Neural cell (in vitro differentiated cells): Measurements from ENCODE around the gene QKI. TPM values are rescaled to one million over a fixed set of nuclear protein-coding genes. Genes with fewer than 3 reads are reported as not detected.

Source experiments
- H2AFZ ChIP-seq: fragments of 200-600, 300-800 bp; sonication (generic), shearing (Covaris generic); 2 replicates; pipeline ENCODE4 v1.6.0; 2014; ENCODE audit warnings: low read depth, mild to moderate bottlenecking, antibody characterized with exemption, low read length, moderate library complexity
- H3F3A ChIP-seq: fragments of 200-600 bp; shearing (Covaris generic); 2 replicates; pipeline ENCODE4 v1.6.1; 2016; ENCODE audit warnings: mild to moderate bottlenecking, moderate library complexity, mixed read lengths, antibody characterized with exemption, low read length; ENCODE audit not compliant: insufficient read depth, poor library complexity, severe bottlenecking
- H3K27ac ChIP-seq: fragments of 200-600, 300-800 bp; sonication (generic), shearing (Covaris generic); 2 replicates; pipeline ENCODE4 v1.5.1; 2014; ENCODE audit warnings: mild to moderate bottlenecking, low read length, moderate library complexity
- H3K27me3 ChIP-seq: fragments of 300-800, 200-600 bp; sonication (generic), shearing (Covaris generic); 2 replicates; pipeline ENCODE4 v1.6.0; 2014; ENCODE audit warnings: mild to moderate bottlenecking, low read depth, low read length, moderate library complexity; ENCODE audit not compliant: insufficient read depth
- H3K36me3 ChIP-seq: fragments of 300-800, 200-600 bp; sonication (generic), shearing (Covaris generic); 2 replicates; pipeline ENCODE4 v1.5.1; 2014; ENCODE audit warnings: mild to moderate bottlenecking, antibody characterized with exemption, low read length, moderate library complexity; ENCODE audit not compliant: insufficient read depth
- H3K4me2 ChIP-seq: fragments of 300-800, 200-600 bp; sonication (generic), shearing (Covaris generic); 2 replicates; pipeline ENCODE4 v1.6.0; 2014; ENCODE audit warnings: mild to moderate bottlenecking, low read length
- H3K4me3 ChIP-seq: fragments of 300-800, 200-600 bp; sonication (generic), shearing (Covaris generic); 2 replicates; pipeline ENCODE4 v1.5.1; 2014; ENCODE audit warnings: mild to moderate bottlenecking, low read length, moderate library complexity
- H3K79me2 ChIP-seq: fragments of 200-600 bp; shearing (Covaris generic); replicated peaks from 2 replicates; pipeline ENCODE4 v1.6.0; 2014; ENCODE audit warnings: mild to moderate bottlenecking, low read length, moderate library complexity; ENCODE audit not compliant: insufficient read depth
- H3K9ac ChIP-seq: fragments of 300-800, 200-600 bp; sonication (generic), shearing (Covaris generic); 2 replicates; pipeline ENCODE4 v1.6.1; 2016; ENCODE audit warnings: mild to moderate bottlenecking, low read length, mixed read lengths
- H3K9me2 ChIP-seq: fragments of 200-600 bp; shearing (Covaris generic); 2 replicates; pipeline ENCODE4 v1.6.1; 2016; ENCODE audit warnings: mild to moderate bottlenecking, low read length, mixed read lengths; ENCODE audit not compliant: insufficient read depth
- H3K9me3 ChIP-seq: fragments of 200-600, 300-800 bp; sonication (generic), shearing (Covaris generic); 2 replicates; pipeline ENCODE4 v1.6.1; 2016; ENCODE audit warnings: mild to moderate bottlenecking, mixed run types, low read length, moderate library complexity, mixed read lengths
- H4K20me1 ChIP-seq: fragments of 200-600 bp; shearing (Covaris generic); 2 replicates; pipeline ENCODE4 v1.6.1; 2016; ENCODE audit warnings: mild to moderate bottlenecking, mixed run types; ENCODE audit not compliant: insufficient read depth
- EP300 ChIP-seq: fragments of 450-650 bp; conservative IDR thresholded peaks from 2 replicates; pipeline ENCODE4 v1.6.1; 2014; ENCODE audit warnings: antibody characterized with exemption, mild to moderate bottlenecking, moderate library complexity; ENCODE audit not compliant: poor library complexity, severe bottlenecking
- EZH2 ChIP-seq: fragments of 200-600, 300-800 bp; shearing (Covaris generic), sonication (generic); IDR thresholded peaks from 2 replicates; pipeline ENCODE4 v1.6.1; 2014; ENCODE audit warnings: antibody characterized with exemption, low read length, borderline replicate concordance, mild to moderate bottlenecking; ENCODE audit not compliant: insufficient read depth, poor library complexity, severe bottlenecking
- MXI1 ChIP-seq: fragments of 450-650 bp; conservative IDR thresholded peaks from 2 replicates; pipeline ENCODE4 v1.6.1; 2014; ENCODE audit warnings: antibody characterized with exemption, mild to moderate bottlenecking; ENCODE audit not compliant: poor library complexity, severe bottlenecking
- POLR2AphosphoS5 ChIP-seq: IDR thresholded peaks from 2 replicates; pipeline ENCODE4 v1.6.1; 2012
- RAD21 ChIP-seq: fragments of 450-650 bp; conservative IDR thresholded peaks from 2 replicates; pipeline ENCODE4 v1.6.1; 2014; ENCODE audit warnings: antibody characterized with exemption, mild to moderate bottlenecking, moderate library complexity
- SMC3 ChIP-seq: fragments of 450-650 bp; conservative IDR thresholded peaks from 2 replicates; pipeline ENCODE4 v1.6.1; 2014; ENCODE audit warnings: antibody characterized with exemption, mild to moderate bottlenecking, moderate library complexity; ENCODE audit not compliant: poor library complexity
- TAF1 ChIP-seq: IDR thresholded peaks from 2 replicates; pipeline ENCODE4 v1.6.1; 2012; ENCODE audit warnings: low read depth
- polyA plus RNA-seq: library from polyadenylated mRNA; depleted of rRNA; stranded (reverse); fragments of >200 nt; gene quantifications from 2 replicates; pipeline ENCODE4 v1.2.3, GENCODE V29; 2014
- TF ChIP-seq, protein P1 (sequence below): fragments of 450-650 bp; IDR thresholded peaks from 2 replicates; pipeline ENCODE4 v1.5.1; 2014; ENCODE audit warnings: antibody characterized with exemption, mild to moderate bottlenecking, moderate library complexity; ENCODE audit not compliant: poor library complexity, severe bottlenecking
- TF ChIP-seq, protein P2 (sequence below): IDR thresholded peaks from 2 replicates; pipeline ENCODE4 v1.6.1; 2012; ENCODE audit warnings: borderline replicate concordance

The QKI gene
- polyA plus RNA-seq, 1 donor from 2014 or later, result 39.0 TPM

DNA sequence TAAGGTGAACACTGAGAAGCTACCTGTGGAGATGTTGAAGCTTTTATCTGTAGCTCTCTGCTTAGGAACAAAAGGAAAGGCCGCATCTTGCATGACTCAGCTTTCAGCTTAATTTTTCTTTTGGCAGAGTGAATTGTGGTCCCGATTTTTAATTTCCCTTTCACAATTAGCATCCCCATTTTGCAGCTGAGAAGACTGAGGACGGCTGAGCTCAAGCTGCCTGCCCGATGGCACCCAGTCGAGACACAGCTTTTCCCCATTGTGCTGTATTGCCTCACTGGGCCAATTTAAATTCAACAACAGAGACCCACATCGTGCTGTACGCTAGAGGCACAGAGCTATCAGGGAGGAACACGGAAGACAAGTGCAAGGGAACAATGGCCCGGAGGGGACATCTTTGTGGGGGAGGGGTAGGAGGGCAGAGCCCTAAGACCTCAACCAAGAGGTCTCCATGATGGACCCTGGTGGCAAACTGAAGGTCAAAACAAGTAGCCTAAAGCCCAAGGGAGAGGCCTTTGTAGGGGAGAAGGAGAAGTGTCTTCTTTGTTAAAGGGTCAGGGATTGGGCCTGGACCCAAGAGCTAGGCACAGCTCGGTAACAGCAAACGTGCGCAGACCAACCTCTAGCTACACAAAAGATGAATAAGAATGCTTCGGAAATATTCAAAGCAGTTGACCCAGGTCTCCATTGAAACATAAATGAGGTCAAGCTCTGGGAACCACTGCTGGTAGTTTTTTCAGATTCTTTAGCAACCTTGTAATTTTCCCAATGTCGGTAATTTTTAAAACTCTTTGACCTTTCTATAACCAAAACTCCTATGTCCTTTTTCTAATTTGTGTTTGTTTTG, 13.3 kb upstream of the QKI start:
- no peaks in the 10 kb centered on the region for H3F3A ChIP-seq
- H3K4me2 ChIP-seq, result no peak overlapping the region
- H3K27me3 ChIP-seq, result no peaks in the 10 kb centered on the region
- no peak overlapping the region for H3K4me3 ChIP-seq
- H3K79me2 ChIP-seq, result no peaks in the 10 kb centered on the region
- no peak overlapping the region for H3K9ac ChIP-seq
- H3K9me2 ChIP-seq, result no peaks in the 10 kb centered on the region
- H3K36me3 ChIP-seq, result no peaks in the 10 kb centered on the region
- H3K9me3 ChIP-seq, result no peaks in the 10 kb centered on the region
- no peak overlapping the region for H3K27ac ChIP-seq
- TF ChIP-seq SMC3 (no peak), RAD21 (no peak), POLR2AphosphoS5 (no peak), TAF1 (no peak), EP300 (no peak), MXI1 (no peak), EZH2 (no peak)
- TF ChIP-seq, protein P1, sequence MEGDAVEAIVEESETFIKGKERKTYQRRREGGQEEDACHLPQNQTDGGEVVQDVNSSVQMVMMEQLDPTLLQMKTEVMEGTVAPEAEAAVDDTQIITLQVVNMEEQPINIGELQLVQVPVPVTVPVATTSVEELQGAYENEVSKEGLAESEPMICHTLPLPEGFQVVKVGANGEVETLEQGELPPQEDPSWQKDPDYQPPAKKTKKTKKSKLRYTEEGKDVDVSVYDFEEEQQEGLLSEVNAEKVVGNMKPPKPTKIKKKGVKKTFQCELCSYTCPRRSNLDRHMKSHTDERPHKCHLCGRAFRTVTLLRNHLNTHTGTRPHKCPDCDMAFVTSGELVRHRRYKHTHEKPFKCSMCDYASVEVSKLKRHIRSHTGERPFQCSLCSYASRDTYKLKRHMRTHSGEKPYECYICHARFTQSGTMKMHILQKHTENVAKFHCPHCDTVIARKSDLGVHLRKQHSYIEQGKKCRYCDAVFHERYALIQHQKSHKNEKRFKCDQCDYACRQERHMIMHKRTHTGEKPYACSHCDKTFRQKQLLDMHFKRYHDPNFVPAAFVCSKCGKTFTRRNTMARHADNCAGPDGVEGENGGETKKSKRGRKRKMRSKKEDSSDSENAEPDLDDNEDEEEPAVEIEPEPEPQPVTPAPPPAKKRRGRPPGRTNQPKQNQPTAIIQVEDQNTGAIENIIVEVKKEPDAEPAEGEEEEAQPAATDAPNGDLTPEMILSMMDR, result no peak
- TF ChIP-seq, protein P2, sequence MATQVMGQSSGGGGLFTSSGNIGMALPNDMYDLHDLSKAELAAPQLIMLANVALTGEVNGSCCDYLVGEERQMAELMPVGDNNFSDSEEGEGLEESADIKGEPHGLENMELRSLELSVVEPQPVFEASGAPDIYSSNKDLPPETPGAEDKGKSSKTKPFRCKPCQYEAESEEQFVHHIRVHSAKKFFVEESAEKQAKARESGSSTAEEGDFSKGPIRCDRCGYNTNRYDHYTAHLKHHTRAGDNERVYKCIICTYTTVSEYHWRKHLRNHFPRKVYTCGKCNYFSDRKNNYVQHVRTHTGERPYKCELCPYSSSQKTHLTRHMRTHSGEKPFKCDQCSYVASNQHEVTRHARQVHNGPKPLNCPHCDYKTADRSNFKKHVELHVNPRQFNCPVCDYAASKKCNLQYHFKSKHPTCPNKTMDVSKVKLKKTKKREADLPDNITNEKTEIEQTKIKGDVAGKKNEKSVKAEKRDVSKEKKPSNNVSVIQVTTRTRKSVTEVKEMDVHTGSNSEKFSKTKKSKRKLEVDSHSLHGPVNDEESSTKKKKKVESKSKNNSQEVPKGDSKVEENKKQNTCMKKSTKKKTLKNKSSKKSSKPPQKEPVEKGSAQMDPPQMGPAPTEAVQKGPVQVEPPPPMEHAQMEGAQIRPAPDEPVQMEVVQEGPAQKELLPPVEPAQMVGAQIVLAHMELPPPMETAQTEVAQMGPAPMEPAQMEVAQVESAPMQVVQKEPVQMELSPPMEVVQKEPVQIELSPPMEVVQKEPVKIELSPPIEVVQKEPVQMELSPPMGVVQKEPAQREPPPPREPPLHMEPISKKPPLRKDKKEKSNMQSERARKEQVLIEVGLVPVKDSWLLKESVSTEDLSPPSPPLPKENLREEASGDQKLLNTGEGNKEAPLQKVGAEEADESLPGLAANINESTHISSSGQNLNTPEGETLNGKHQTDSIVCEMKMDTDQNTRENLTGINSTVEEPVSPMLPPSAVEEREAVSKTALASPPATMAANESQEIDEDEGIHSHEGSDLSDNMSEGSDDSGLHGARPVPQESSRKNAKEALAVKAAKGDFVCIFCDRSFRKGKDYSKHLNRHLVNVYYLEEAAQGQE, result no peak
- H4K20me1 ChIP-seq, result no peaks in the 10 kb centered on the region
- H2AFZ ChIP-seq, result no peak overlapping the region

DNA sequence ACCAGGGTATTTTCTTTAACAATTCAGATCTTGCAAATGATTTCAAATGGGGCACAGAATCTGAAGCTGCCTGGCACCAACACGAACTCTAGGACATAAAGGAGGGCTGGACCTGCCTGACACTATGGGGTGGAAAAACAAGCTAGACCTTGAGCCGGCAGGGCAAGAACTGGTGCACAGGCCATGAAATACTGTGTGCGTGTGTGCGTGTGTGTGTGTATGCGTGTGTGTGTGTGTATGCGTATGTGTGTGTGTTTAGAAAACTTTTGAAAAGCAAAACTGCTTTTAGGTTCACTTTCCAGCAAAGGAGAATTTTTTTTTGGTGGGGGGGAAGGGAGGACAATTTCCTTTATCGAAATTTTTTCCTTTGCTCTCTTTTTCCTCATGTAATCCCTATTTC, 11.9 kb upstream of the QKI start:
- H3F3A ChIP-seq, result no peaks in the 10 kb centered on the region
- no peaks in the 10 kb centered on the region for H3K27me3 ChIP-seq
- no peak overlapping the region for H3K4me3 ChIP-seq
- H4K20me1 ChIP-seq, result no peaks in the 10 kb centered on the region
- no peaks in the 10 kb centered on the region for H3K79me2 ChIP-seq
- no peak overlapping the region for H3K9ac ChIP-seq
- no peaks in the 10 kb centered on the region for H3K9me2 ChIP-seq
- H3K4me2 ChIP-seq, result no peak overlapping the region
- no peak overlapping the region for H3K27ac ChIP-seq
- TF ChIP-seq TAF1 (no peak), POLR2AphosphoS5 (no peak), MXI1 (no peak), EP300 (no peak), RAD21 (no peak), SMC3 (no peak), EZH2 (no peak)
- TF ChIP-seq, protein P1, result no peak
- TF ChIP-seq, protein P2, result no peak
- H3K36me3 ChIP-seq, result no peaks in the 10 kb centered on the region
- H3K9me3 ChIP-seq, result no peaks in the 10 kb centered on the region
- no peak overlapping the region for H2AFZ ChIP-seq
